Endodermal cell (in vitro differentiated cells): ENCODE measurements around the gene TMEM208. TPM values are rescaled to one million over a fixed set of nuclear protein-coding genes. Genes with fewer than 3 reads are reported as not detected.

ENCODE experiments used
- DNase-seq: peaks from one replicate; pipeline ENCODE4 v3.0.0-alpha.2; 2017
- H3K27ac ChIP-seq: 2 replicates; pipeline ENCODE4 v1.5.1; 2013; ENCODE audit warnings: mild to moderate bottlenecking, low read depth, low read length, moderate library complexity
- H3K27me3 ChIP-seq: 2 replicates; pipeline ENCODE4 v1.6.1; 2013; ENCODE audit warnings: mild to moderate bottlenecking, low read length, moderate library complexity; ENCODE audit not compliant: insufficient read depth, control insufficient read depth, poor library complexity, severe bottlenecking
- H3K36me3 ChIP-seq: 2 replicates; pipeline ENCODE4 v1.7.0; 2013; ENCODE audit warnings: mild to moderate bottlenecking, low read length, moderate library complexity; ENCODE audit not compliant: control insufficient read depth, insufficient read depth
- H3K4me1 ChIP-seq: one replicate; pipeline ENCODE4 v1.7.0; 2013; ENCODE audit warnings: low read length; ENCODE audit not compliant: control insufficient read depth, insufficient read depth
- H3K4me3 ChIP-seq: 2 replicates; pipeline ENCODE4 v1.5.1; 2013; ENCODE audit warnings: mild to moderate bottlenecking, low read length, moderate library complexity
- H3K9ac ChIP-seq: 2 replicates; pipeline ENCODE4 v1.6.1; 2013; ENCODE audit warnings: mild to moderate bottlenecking, low read length, moderate library complexity; ENCODE audit not compliant: poor library complexity, severe bottlenecking; ENCODE audit errors: extremely low read depth
- H3K9me3 ChIP-seq: 2 replicates; pipeline ENCODE4 v1.6.1; 2013; ENCODE audit warnings: mild to moderate bottlenecking, low read length, moderate library complexity; ENCODE audit not compliant: control insufficient read depth
- H3K27ac Mint-ChIP-seq: 2 replicates; pipeline ENCODE4 v1.8.0; 2020; ENCODE audit warnings: mixed read lengths
- H3K27me3 Mint-ChIP-seq: 2 replicates; pipeline ENCODE4 v1.8.0; 2021; ENCODE audit warnings: mild to moderate bottlenecking, mixed read lengths; ENCODE audit not compliant: insufficient read depth
- H3K36me3 Mint-ChIP-seq: 2 replicates; pipeline ENCODE4 v1.8.0; 2020; ENCODE audit warnings: low read depth, mixed read lengths
- H3K4me1 Mint-ChIP-seq: 2 replicates; pipeline ENCODE4 v1.8.0; 2020; ENCODE audit warnings: mixed read lengths
- H3K4me3 Mint-ChIP-seq: 2 replicates; pipeline ENCODE4 v1.8.0; 2020; ENCODE audit warnings: mild to moderate bottlenecking, moderate library complexity, mixed read lengths
- H3K9me3 Mint-ChIP-seq: 2 replicates; pipeline ENCODE4 v1.8.0; 2020; ENCODE audit warnings: mild to moderate bottlenecking, mixed read lengths
- CTCF ChIP-seq: fragments of 200-600 bp; sonication (generic); conservative IDR thresholded peaks from 2 replicates; pipeline ENCODE4 v1.5.0; 2021; ENCODE audit warnings: antibody characterized with exemption, mild to moderate bottlenecking
- WGBS, 2 experiments: methylation state at CpG; one replicate each; pipeline versions ENCODE4 v1.1.5 to v1.1.7; 2013; ENCODE audit warnings: missing lambda C conversion rate in 2 of 2, mixed read lengths in 1 of 2; ENCODE audit not compliant: insufficient coverage in 1 of 2, insufficient read length in 1 of 2; 5-methylcytosine and 5-hydroxymethylcytosine counted together
- total RNA-seq, 2 donors: library from RNA; stranded (reverse); fragmentation: NEBNext Ultra II Directional in 1 of 2; extraction: Animal tissue kit (Norgen Biotek cat#: 25700) in 1 of 2; gene quantifications; 2 replicates in 1 of 2; 3 replicates in 1 of 2; pipeline ENCODE4 v1.2.1, GENCODE V29; 2021

The TMEM208 gene
- total RNA-seq, 2 donors from 2014 or later, result 43.1 to 46.4 TPM

- H3K27ac ChIP-seq, result no peak overlapping the region
- H3K9me3 ChIP-seq, result no peaks in the 10 kb centered on the region
- TF ChIP-seq CTCF, result no peak
- no peaks in the 10 kb centered on the region for H3K27me3 ChIP-seq
- no peaks in the 10 kb centered on the region for H3K9me3 Mint-ChIP-seq
- H3K27ac Mint-ChIP-seq, result no peak overlapping the region
- H3K36me3 ChIP-seq, result peaks cover 44% of the 10 kb centered on the region
- no peak overlapping the region for H3K4me3 Mint-ChIP-seq
- WGBS, 2 experiments, result 83 to 89% methylated on average over 1 to 8 of the region's 8 CpGs
- H3K4me1 Mint-ChIP-seq, result peaks cover 22% of the 10 kb centered on the region
- no peak for DNase-seq
- H3K4me1 ChIP-seq, result peaks cover 4% of the 10 kb centered on the region
- H3K9ac ChIP-seq, result no peak overlapping the region
- peaks cover 11% of the 10 kb centered on the region for H3K27me3 Mint-ChIP-seq
- H3K4me3 ChIP-seq, result no peak overlapping the region
- H3K36me3 Mint-ChIP-seq, result no peaks in the 10 kb centered on the region
Measured at GRCh38 chr16:67265834-67266233, 38.9 kb downstream of the TMEM208 start.

- H3K4me3 Mint-ChIP-seq, result no peak overlapping the region
- peaks cover 8% of the 10 kb centered on the region for H3K4me1 Mint-ChIP-seq
- WGBS, 2 experiments, result 70 to 79% methylated on average over 2 to 5 of the region's 5 CpGs
- Histone ChIP-seq H3K9ac (no peak overlapping the region), H3K4me3 (no peak overlapping the region), H3K36me3 (peaks cover 38% of the 10 kb centered on the region), H3K9me3 (no peaks in the 10 kb centered on the region), H3K4me1 (peaks cover 4% of the 10 kb centered on the region), H3K27me3 (no peaks in the 10 kb centered on the region), H3K27ac (no peak overlapping the region)
- no peak overlapping the region for H3K27ac Mint-ChIP-seq
- DNase-seq, result peak; percentile 78
- H3K9me3 Mint-ChIP-seq, result no peaks in the 10 kb centered on the region
- peaks cover 11% of the 10 kb centered on the region for H3K27me3 Mint-ChIP-seq
- no peaks in the 10 kb centered on the region for H3K36me3 Mint-ChIP-seq
- TF ChIP-seq CTCF, result no peak
Measured at GRCh38 chr16:67268136-67268579, 41.2 kb downstream of the TMEM208 start.

GRCh38 chr16:67269766-67270165, 42.8 kb downstream of the TMEM208 start:
- no peak overlapping the region for H3K4me3 Mint-ChIP-seq
- Histone ChIP-seq H3K4me3 (no peak overlapping the region), H3K9me3 (no peaks in the 10 kb centered on the region), H3K27me3 (no peaks in the 10 kb centered on the region), H3K4me1 (peaks cover 4% of the 10 kb centered on the region), H3K36me3 (peaks cover 27% of the 10 kb centered on the region), H3K9ac (no peak overlapping the region), H3K27ac (no peak overlapping the region)
- peaks cover 11% of the 10 kb centered on the region for H3K27me3 Mint-ChIP-seq
- no peaks in the 10 kb centered on the region for H3K9me3 Mint-ChIP-seq
- DNase-seq, result peak; percentile 65
- no peaks in the 10 kb centered on the region for H3K36me3 Mint-ChIP-seq
- peaks cover 7% of the 10 kb centered on the region for H3K4me1 Mint-ChIP-seq
- no peak for TF ChIP-seq CTCF
- H3K27ac Mint-ChIP-seq, result no peak overlapping the region
- 70 to 79% methylated on average over 3 to 5 of the region's 5 CpGs for WGBS, 2 experiments
